GM04504 (cell line): ENCODE data around the gene EGFL6.

Experiments
- DNase-seq: peaks from one replicate; pipeline ENCODE4 v3.0.0-alpha.2; 2012; ENCODE audit warnings: low read depth

Gene EGFL6, protein sequence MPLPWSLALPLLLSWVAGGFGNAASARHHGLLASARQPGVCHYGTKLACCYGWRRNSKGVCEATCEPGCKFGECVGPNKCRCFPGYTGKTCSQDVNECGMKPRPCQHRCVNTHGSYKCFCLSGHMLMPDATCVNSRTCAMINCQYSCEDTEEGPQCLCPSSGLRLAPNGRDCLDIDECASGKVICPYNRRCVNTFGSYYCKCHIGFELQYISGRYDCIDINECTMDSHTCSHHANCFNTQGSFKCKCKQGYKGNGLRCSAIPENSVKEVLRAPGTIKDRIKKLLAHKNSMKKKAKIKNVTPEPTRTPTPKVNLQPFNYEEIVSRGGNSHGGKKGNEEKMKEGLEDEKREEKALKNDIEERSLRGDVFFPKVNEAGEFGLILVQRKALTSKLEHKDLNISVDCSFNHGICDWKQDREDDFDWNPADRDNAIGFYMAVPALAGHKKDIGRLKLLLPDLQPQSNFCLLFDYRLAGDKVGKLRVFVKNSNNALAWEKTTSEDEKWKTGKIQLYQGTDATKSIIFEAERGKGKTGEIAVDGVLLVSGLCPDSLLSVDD

DNA sequence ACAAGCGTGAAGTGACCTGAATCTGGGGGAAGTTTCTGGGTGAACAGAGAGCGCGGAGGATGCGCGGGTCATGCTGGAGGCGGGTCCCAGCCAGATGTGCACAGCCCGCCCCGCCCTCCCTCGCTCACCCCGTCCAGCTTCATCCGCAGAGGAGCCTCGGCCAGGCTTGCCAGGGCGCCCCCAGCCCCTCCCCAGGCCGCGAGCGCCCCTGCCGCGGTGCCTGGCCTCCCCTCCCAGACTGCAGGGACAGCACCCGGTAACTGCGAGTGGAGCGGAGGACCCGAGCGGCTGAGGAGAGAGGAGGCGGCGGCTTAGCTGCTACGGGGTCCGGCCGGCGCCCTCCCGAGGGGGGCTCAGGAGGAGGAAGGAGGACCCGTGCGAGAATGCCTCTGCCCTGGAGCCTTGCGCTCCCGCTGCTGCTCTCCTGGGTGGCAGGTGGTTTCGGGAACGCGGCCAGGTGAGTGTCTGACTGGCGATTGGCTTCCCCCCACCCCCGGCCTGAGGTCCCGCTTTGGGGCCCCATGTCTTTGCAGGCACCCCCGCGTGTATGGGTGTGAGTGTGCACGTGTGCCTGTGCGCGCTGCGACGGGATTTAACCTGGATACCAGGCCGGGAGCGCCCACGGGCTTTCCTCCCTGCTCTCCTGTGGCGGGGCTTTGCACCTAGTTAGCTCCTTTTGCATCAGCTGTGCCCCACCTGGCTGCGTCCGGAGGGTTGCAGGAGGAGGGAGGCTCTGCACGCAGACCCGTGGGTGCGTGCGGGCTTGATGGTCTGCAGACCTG is at the start of gene EGFL6:
Gene EGFL6, plus strand, starts transcription at position 123 of the 782 bp plus-strand sequence. Its CDS starts 261 bp downstream, at position 384.
- no peak for DNase-seq

DNA sequence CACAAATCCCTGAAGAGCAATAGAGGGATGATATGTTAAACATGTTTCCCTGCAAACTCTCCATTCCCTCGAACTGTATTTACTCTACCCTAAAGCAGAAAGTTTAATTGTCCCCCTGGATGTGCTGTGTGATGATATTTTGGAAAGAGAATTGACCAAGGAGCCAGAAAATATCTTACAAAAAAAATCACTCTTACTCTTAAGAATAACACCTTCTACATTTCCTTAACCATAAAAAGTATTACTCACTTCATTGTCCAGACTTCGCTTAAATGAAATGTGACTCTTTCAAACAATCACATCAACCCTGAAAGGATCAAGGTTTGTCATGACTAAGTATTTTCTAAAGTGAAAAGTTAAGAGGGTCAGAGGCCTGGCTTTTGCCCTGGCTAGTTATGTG is 49.0 kb upstream of the EGFL6 start:
- no peak for DNase-seq

DNA sequence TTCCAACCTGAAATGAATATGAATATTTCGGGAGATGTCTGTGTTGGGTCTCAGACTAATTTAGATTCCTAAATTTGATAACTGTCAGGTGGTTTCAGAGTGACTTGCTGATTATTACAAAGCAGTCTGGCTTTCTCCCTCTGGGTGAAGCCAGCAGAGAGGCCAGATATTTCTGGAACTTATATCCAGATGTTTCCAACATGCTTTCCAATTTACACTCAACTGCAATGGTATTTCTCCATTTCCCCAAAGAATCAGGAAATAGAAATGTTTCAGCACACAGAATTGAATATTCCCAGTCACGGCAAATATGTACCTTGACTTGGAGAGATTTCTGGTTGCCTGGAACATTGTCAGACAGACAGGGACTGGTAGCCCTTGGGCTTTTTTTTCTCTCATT is 48.5 kb upstream of the EGFL6 start:
- no peak for DNase-seq

DNA sequence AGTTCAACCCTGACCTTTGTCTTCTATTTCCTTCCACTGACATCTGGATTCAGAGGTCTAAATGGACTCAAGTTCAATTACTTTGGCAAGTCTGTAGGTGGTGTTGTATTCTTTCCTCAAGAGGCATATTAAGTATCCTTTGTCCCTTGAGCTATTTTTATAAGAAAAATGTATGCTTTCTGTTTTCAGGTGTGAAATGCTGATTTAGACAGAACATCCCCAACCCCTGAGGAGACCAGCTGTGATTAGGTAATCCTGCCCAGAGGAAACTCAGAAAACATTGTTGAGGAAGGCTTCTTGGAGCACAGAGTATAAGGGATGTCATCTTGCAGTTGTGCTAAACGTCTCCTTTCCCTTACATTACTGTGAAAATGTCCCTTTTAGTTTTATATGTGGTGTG is 46.6 kb upstream of the EGFL6 start:
- no peak for DNase-seq

DNA sequence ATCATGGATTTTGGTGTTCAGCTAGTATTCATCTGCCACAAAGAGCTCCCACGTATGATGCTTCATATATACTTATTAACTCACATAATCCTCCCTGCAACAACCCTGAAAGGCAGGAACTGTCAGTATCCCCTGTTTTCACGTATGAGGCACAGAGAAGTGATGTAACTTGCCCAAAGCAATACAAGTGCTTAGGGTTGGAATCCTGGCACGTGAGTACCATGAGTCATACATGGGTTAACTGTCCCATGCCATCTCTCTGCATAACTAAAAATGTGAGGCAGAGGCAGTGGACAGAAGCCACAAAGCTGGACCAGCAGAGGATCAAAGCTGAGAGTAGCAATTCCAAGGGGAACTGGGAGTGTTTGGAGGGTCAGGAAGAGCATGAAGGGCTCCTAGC is 35.7 kb upstream of the EGFL6 start:
- DNase-seq, result peak; percentile 38

DNA sequence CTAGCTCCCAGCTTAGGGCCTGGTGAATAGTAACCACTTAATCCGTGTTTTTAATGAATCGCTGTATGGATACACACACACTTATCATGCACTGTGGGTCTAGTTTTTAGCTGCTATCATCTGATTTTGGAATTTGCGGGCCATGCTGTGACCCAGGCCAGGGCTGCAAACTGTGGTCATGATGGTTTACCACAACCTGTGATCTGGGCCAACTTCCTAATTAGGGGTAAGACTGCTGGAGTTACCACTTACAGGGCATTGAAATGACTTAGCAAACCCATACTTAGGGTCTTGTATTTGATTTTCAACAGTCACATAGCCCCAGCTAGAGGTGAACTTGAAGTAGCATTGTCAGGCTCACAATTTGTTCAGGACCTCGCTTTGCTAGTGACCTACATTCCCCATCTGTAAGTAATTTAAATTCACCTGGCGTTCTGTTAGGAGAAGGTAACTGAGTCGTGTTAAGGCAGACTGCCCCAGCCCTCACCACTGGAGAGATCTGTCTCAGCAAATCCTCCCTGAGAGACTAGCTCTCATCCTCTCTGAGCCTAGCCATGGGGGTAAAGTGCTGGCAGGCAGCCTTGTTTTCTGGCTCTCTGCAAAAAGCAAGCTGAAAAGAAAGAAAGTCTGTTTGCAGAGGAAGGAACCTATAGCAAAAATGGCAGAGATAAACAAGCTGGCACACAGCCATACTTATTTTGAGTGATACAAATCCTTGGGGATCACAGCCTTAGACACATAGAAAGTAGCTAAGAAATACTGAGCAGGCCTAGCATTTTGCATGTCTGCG is 33.8 kb upstream of the EGFL6 start:
- DNase-seq, result no peak

DNA sequence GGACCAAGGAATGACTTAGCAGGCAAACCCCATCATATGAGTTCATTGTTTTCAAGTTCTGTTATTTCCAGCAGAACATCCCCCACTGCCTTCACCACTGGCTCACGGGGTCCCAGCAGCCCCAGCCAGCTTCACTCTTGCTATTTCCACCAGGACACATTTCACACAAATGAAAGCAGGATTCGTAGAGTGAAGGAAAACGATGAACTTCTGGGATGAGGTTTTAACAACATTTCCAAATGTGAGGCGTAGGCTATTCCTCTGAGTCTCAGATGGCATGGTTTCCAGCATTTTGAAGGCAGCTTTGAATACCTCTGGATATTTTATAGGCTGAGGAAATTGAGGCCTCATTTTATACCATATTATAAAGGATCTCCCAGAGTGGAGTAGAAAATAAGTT is 32.9 kb upstream of the EGFL6 start:
- no peak for DNase-seq

DNA sequence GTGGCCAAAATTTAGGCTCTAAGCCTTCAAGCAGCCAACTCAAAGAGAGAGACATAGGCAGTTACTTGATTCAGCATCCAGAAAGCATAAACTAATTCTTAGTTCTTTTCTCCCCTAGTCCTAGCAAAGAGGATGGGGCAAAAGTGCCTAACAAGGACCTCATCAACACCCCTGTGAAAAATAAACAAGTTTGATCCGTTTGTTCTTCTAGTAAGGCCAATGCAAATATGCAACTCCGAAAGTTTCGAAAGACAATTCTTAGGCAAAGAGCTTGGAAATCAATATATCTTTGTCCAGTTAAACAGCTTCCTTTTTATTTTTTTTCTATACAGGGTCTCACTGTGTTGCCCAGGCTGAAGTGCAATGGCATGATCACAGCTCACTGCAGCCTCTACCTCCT is 31.0 kb upstream of the EGFL6 start:
- no peak for DNase-seq

DNA sequence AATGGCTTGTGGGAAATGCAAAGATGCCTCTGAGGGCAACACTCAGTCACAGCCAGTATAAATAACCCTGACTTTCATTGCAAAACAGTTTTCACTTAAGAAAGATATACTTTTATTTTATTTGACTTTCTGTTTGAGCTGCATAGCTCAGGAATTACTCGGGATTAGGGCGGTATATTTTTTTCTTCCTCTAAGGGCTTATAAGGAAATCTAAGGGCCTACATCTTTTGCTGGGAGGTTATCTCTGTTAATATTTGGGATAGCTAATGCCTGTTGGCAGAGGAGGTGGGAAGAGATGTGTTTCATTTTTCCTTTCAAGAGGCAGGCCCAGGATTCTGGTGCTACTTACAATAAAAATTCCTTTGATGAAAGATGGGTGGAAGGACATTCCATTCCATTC is 28.8 kb upstream of the EGFL6 start:
- no peak for DNase-seq

DNA sequence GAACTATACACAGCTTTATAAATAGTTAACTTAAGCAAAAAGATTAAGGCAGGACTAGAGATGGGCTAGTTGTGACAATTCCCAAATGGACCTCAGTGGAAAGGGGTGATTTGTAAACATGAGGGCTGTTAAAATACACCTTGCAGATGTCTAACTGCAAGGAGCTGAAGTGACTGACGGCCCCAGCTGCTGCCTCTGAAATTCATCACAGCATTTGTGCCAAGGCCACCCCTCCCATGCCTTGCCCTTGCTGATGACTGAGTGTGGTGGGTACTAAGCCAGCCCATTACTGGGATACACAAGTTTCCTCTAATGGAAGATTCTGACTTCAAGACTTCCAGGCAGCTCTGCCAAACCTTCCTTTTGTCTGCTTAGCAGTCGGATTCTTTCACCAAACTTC is 23.7 kb upstream of the EGFL6 start:
- DNase-seq, result no peak

DNA sequence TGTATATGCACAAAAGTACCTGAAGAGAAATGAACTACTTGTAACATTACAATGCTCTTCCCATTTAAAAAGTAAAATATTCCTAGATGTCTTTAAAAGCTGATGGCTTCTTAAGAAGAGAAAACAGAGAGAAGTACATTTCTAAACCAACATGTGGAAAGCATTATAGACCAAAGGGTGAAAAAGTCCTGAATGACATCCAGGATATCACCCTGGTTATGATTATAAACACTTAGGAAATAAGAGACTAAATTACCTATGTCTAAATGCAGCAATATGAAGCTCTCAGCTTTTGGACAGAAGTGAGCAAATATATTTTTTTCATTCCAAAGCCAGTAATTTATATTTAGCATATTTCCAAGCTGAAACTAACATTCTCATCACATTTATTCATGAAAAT is 21.7 kb upstream of the EGFL6 start:
- DNase-seq, result no peak

DNA sequence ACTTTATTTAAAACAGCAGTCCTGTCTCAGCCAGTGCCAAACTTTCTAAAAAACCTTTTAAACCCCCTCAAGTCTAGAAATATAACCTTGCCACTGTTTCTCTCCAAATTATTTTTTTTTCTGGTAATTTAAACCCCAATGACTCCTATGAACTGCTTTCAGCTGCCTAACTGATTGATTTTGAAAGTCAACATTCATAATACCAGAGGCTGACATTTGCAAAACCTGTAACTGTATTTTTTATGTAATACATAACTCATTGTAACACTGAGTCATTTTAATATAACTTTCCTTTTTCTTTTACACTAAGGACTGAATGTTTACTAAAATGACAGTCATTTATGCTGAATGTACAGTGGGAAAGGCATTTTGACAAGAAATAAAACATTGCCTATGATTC is 19.1 kb upstream of the EGFL6 start:
- DNase-seq, result no peak

DNA sequence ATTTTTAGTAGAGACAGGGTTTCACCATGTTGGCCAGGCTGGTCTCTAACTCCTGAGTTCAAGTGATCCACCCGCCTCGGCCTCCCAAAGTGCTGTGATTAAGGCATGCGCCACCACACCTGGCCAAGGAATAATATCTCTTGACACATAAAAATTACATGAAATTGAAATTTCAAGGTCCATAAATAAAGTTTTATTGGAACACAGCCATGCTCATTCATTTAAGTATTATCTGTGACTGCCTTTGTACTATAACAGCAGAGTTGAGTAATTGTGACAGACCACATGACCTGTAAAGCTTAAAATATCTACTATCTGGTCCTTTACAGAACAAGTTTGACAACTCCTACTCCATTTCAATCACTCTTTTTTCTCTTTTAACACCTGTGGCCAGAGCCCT is 17.8 kb upstream of the EGFL6 start:
- no peak for DNase-seq

DNA sequence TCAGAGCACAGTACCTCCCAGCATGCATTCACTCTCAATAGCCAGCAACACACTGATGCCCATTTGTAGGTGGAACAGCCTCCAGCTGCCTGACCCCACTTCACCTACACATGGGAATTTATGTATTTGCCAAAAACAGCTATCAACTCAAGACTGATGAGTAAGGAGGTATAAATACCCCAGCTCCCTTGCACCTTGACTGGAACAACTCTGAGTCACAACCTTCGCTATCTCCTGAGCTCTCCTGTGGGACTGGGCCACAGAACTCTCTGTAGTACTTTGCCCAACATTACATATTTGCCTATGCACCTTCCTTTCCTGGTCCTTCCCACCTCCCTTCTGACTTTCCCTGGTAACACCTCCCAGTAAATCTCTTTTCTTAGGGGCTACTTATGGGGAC is 16.5 kb upstream of the EGFL6 start:
- no peak for DNase-seq

DNA sequence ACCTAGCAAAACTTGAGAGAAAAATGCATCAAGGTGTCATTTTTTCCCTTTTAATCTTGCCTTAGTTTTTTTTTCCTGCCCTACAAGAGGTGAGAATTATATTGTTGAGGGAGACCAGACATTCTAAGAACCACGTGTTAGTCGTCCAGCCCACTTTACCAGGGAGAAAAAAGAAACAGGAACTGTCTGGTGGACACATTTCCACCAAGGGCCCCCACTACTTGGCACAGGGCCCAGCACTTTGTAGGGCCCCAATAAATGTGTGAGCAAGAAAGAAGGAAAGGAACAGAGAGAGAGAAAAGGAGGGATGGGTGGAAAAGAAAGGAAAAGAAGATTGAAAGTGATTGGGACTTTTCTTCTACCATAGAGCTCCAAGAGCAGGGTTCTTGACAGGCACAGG is 3.9 kb upstream of the EGFL6 start:
- DNase-seq, result no peak

DNA sequence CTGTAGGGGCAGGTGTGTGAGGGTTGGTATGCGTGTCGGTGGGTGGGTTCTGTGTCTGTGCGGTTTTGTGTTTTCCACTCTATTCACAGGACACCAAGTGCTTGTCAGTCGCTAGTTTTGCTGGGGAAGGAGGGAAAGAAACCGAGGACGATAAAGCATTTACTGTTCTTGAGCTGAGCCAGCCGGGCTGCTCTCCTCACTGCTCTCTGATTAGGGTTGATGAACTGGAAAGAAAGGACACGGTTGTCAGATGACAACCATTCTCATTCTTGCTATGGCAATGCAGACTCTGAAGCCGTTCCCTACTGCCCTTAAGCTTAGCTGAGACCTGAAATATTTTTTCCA is 832 bp downstream of the EGFL6 start:
- DNase-seq, result no peak

DNA sequence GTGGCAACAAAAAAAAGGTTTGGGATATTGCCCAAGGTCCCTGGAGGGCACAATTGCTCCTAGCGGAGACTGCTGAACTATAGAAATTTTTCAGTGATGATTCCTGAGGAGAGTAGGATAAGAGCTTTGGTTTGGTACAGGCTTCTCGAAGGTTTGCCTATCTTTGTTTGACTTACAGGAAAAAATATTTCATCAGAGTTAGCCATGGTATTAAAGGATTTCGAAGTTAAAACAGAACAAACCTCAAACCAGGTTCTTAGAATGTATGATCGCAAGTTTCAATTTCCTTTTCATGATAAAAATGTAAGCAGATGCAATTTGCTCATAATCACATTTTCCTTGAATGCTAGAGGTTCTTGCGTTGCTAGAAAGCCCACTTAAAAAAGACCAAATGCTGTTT is 1.7 kb downstream of the EGFL6 start:
- no peak for DNase-seq

DNA sequence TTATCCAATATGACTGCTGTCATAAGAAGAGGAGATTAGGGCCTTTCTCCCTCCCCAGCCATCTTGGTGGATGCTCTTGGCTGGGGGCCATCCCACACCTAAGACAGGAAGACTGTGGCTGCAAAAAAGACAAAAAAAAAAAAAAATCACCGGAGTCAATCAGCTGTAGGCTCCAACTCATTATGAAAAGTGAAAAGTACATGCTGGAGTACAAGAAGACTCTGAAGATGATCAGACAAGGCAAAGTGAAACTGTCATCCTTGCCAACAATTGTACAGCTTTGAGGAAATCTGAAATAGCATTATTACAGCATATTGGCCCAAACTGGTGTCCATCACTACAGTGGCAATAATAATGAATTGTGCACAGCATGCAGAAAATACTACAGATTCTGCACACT is 5.2 kb downstream of the EGFL6 start:
- no peak for DNase-seq

DNA sequence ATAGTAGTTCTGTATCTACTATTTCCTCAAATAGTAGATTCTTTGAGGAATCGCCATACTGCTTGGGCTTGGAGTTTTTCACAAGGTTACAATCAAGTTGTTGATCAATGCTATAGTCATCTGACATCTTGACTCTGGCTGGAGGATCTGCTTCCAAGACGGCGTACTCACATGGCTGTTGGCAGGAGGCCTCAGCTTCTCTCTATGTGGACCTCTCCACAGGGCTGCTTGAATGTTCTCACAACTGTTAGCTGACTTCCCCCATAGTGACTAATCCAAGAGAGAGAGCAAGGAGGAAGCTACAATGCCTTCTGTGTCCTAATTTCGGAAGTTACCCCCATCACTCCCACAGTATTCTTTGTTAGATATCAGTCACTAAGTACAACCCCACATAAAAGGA is 10.3 kb downstream of the EGFL6 start:
- DNase-seq, result no peak

DNA sequence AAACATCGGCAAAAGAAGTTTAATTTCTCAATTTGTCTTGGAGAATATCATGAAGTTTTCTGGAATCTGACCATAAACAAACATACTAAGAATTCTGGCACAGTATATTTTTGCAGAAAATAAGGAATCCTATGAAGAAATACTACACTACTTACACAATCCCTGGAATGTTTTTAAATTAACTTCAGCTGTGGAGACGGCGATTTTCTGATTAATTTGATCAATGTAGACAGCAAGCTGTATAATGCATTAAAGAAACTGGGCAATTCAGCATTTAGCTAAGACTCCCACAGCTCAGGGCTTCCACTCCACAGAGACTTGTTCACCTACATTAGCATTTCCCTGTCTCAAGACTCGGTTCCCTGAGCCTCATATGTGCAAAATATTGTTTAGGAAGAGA is 12.2 kb downstream of the EGFL6 start:
- DNase-seq, result peak; percentile 2

DNA sequence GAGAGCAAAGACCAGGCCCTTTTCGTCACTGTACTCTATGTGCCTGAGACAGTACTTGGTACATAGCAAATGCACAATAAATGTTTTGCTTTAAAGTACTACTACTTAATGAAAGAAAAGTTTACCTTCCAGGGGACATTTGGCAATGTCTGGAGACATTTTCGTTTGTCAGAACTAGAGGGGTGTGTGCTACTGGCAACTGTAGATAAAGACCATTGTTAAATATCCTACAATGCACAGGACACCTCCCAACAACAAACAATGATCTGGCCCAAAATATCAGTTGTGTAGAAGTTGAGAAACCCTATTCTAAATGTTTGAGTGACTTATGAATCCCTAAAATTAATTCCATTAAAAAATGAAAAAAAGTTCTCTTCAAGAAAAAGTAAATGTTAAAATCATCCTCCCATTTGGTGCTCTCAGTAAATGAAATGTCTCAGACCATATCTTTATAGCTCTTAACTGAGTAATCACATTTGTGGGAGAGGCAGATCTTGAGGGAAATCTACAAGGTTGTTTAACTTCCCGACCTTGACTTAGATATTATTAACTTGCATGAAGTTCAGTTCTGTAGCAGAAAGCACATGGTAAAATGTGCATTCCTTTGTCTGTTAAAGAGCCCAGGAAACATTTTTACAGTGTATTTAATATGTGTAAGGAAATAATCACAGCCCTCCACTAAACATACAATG is 18.5 kb downstream of the EGFL6 start:
- no peak for DNase-seq

DNA sequence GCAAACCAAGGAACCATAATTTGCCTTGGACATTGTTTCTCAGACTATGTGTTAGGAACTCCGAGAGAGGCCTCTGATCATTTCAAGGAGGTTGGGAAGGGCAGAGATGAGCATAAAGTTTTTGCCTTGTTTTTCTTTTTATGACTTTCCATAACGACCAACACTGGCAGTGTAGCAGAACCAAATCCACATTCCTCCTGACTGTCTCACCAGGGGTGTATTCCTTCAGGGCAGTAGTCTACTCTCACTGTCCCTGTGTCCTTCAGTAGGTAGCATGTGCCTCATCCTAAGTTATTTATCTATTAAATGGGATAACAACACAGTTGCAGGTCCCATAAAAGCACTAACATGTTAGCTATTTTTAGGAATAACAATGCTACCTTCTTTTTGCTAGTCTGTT is 20.8 kb downstream of the EGFL6 start:
- no peak for DNase-seq
